Measurements from ENCODE around the gene ITGB6.

The ITGB6 gene

DNA sequence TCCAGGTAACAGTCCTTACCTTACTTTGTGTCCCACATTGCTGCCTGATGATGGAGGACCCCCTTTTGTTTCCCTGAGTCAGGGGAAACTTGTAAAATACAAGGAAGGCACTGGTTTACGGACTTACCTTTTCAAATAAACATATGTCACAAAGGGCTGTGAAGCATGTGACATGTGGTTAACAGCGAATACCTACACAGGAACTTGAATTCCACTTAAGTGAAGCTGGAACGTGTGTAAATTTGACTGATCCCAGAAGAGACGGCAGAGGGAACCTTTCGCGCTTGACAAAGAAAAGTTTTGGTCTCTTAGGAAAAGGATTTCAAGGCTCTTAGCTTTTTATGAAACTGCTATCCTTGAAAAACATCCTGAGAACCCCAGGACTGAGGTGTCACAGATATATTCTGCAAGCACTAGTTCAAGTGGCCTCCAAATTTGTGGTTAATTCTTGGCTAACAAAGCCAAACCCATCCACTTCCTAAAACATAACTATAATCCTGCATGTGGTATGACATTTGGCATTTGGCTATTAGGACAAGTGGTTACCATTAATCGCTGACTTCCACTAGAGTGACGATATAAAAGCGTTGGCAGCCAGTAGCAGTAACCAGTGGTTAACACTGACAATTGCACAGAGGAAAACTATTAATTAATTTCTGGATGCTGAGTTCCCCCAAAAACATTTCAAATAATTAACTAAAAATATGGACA lies 55.6 kb downstream of the ITGB6 start:
- Histone ChIP-seq H3K27ac (no peak overlapping the region), H3K27me3 (ENCODE audit: insufficient read depth, low read depth, severe bottlenecking) (no peaks in the 10 kb centered on the region), H3K4me3 (ENCODE audit: low read depth, low read length) (no peak overlapping the region), H3K36me3 (no peaks in the 10 kb centered on the region), H3K9me3 (ENCODE audit: severe bottlenecking) (no peaks in the 10 kb centered on the region)
- TF ChIP-seq, protein P1, sequence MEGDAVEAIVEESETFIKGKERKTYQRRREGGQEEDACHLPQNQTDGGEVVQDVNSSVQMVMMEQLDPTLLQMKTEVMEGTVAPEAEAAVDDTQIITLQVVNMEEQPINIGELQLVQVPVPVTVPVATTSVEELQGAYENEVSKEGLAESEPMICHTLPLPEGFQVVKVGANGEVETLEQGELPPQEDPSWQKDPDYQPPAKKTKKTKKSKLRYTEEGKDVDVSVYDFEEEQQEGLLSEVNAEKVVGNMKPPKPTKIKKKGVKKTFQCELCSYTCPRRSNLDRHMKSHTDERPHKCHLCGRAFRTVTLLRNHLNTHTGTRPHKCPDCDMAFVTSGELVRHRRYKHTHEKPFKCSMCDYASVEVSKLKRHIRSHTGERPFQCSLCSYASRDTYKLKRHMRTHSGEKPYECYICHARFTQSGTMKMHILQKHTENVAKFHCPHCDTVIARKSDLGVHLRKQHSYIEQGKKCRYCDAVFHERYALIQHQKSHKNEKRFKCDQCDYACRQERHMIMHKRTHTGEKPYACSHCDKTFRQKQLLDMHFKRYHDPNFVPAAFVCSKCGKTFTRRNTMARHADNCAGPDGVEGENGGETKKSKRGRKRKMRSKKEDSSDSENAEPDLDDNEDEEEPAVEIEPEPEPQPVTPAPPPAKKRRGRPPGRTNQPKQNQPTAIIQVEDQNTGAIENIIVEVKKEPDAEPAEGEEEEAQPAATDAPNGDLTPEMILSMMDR (IDR thresholded peaks at IDR 0.05; ENCODE audit: low read depth, low read length): no peak
- no peak for DNase-seq

DNA sequence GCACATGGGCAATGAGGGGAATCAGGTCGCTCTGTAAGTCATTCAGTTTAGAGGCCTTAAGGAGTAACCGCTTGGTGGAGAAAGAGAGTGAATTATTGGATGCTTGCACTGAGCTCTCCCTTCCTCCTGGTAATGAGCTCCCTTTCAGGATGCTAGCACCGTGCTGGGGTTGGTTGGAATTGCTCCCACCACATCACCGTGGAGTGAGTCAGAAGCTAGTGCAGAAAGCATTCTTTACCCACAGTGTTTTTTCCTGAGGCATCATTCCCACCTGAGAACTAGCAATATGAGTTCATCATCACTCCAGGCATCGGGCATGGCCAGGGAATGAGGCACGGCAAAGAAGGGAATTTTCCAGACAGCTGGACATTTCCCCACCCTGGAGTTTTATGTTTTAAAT lies 57.6 kb downstream of the ITGB6 start:
- Histone ChIP-seq H3K36me3 (no peaks in the 10 kb centered on the region), H3K27me3 (ENCODE audit: insufficient read depth, low read depth, severe bottlenecking) (no peaks in the 10 kb centered on the region), H3K27ac (no peak overlapping the region), H3K9me3 (ENCODE audit: severe bottlenecking) (no peaks in the 10 kb centered on the region), H3K4me3 (ENCODE audit: low read depth, low read length) (no peak overlapping the region)
- TF ChIP-seq, protein P1 (IDR thresholded peaks at IDR 0.05; ENCODE audit: low read depth, low read length): no peak
- DNase-seq: no peak

DNA sequence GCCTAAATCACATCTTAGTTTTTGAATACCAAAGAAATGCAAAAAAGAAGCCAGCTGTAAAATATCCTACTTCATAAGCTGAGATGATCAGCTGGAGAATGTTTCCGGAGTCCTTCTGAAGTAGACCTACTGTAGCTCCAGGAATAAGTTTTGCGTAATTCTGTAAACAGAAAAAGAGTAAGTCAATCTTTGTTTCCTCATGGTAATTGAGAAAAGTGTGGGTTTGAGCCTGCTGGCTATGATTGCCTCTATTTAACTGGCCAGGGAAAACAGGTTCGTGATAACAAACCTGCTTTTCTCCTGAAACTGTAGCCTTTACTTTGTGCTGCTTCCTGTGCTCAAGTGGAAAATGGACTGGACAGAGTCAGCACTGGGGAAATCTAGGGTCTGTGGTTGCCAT lies 58.2 kb downstream of the ITGB6 start:
- no peak for DNase-seq

DNA sequence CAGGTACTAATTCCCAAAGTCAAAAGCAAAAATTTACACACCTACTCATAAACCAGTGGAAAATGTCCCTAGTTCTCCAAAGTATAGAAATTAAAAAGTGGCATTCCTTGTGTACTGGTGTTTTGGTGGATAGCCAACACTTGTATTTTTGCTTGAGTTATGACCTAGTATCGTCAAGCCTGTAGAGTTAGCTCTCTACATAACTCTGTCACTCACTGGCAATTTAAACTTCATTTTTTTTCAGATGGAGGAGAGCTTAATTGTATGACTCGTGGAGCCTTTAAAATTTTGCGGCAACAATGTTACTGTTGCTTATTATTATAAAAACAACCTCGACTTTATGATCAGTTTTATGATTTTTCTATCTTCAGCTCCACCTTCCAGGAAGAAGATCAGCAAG lies 58.7 kb downstream of the ITGB6 start:
- TF ChIP-seq, protein P1 (IDR thresholded peaks at IDR 0.05; ENCODE audit: low read depth, low read length): no peak
- Histone ChIP-seq H3K27ac (no peak overlapping the region), H3K27me3 (ENCODE audit: insufficient read depth, low read depth, severe bottlenecking) (no peaks in the 10 kb centered on the region), H3K4me3 (ENCODE audit: low read depth, low read length) (no peak overlapping the region), H3K36me3 (no peaks in the 10 kb centered on the region), H3K9me3 (ENCODE audit: severe bottlenecking) (no peaks in the 10 kb centered on the region)
- no peak for DNase-seq

More for the DNA sequence above, 58.2 kb downstream of the ITGB6 start:
- H3K4me3 ChIP-seq (ENCODE audit: low read depth, low read length): no peak overlapping the region
- no peaks in the 10 kb centered on the region for H3K36me3 ChIP-seq
- H3K9me3 ChIP-seq (ENCODE audit: severe bottlenecking): no peaks in the 10 kb centered on the region
- TF ChIP-seq, protein P1 (IDR thresholded peaks at IDR 0.05; ENCODE audit: low read depth, low read length): no peak
- H3K27ac ChIP-seq: no peak overlapping the region
- H3K27me3 ChIP-seq (ENCODE audit: insufficient read depth, low read depth, severe bottlenecking): no peaks in the 10 kb centered on the region

DNA sequence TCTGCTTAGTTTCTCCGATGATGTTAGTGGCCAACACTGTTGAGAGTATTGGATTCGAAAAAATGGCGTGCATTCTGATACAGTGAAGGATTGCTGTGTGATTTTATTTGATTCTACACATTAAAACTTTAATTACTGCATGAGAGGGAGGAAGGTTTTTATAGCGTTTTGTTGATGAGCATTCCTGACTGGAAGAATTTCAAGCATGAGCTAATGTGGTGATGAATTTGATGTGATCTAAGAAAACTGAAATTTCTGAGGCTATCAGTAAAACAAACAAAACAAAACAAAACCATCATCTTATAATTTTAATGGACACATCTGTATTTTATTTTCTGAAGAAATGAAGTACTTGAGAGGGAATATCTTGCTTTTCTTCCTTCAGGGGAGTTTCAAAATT lies 59.6 kb downstream of the ITGB6 start:
- DNase-seq: no peak
- Histone ChIP-seq H3K9me3 (ENCODE audit: severe bottlenecking) (no peaks in the 10 kb centered on the region), H3K36me3 (no peaks in the 10 kb centered on the region), H3K27me3 (ENCODE audit: insufficient read depth, low read depth, severe bottlenecking) (no peaks in the 10 kb centered on the region), H3K27ac (no peak overlapping the region), H3K4me3 (ENCODE audit: low read depth, low read length) (no peak overlapping the region)
- TF ChIP-seq, protein P1 (IDR thresholded peaks at IDR 0.05; ENCODE audit: low read depth, low read length): no peak

DNA sequence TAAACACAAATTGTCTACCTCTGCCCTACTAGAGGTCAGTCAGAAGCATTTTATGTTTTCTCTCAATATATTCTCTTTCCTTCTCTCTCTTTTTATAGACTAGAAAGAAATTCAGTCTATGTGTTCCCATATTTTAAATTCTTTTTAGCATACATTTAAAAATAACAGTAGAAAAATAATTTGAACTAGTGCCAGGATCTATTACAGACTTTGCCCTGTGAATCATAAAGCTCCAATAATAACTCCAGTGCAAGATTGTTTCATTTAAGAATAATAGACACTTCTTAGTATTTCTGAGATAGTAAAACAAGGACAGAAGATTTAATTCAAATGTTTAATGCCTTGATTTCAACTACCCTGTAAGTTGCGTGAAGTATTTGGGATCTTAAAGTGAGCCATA lies 60.1 kb downstream of the ITGB6 start:
- Histone ChIP-seq H3K36me3 (no peaks in the 10 kb centered on the region), H3K4me3 (ENCODE audit: low read depth, low read length) (no peak overlapping the region), H3K27ac (no peak overlapping the region), H3K9me3 (ENCODE audit: severe bottlenecking) (no peaks in the 10 kb centered on the region), H3K27me3 (ENCODE audit: insufficient read depth, low read depth, severe bottlenecking) (no peaks in the 10 kb centered on the region)
- DNase-seq: no peak
- TF ChIP-seq, protein P1 (IDR thresholded peaks at IDR 0.05; ENCODE audit: low read depth, low read length): no peak

Data from WERI-Rb-1 (cell line).